SK-N-SH (cell line): ENCODE data around the gene OR56A1. TPM values are rescaled to one million over a fixed set of nuclear protein-coding genes. Genes with fewer than 3 reads are reported as not detected.

ENCODE experiments used
- GABPA ChIP-seq: IDR thresholded peaks from 2 replicates; pipeline ENCODE4 v1.4.0; 2012; ENCODE audit warnings: low read depth, mild to moderate bottlenecking
- RAD21 ChIP-seq: IDR thresholded peaks from 2 replicates; pipeline ENCODE4 v1.6.1; 2012; ENCODE audit warnings: mild to moderate bottlenecking, low read length
- USF2 ChIP-seq: fragments of 150-350 bp; IDR thresholded peaks from 2 replicates; pipeline ENCODE4 v1.6.1; 2017; ENCODE audit warnings: antibody characterized with exemption, low read length, low read depth, borderline replicate concordance
- polyA plus RNA-seq, 3 experiments: library from polyadenylated mRNA; depleted of rRNA; stranded (reverse); fragments of >200 nt; gene quantifications; 2 replicates each; pipeline ENCODE4 v1.2.3, GENCODE V29; 2012
- small RNA-seq, 7 experiments: library from RNA; depleted of rRNA; stranded (forward); fragments of <200 nt; gene quantifications; one replicate each; pipeline ENCODE3, GENCODE V24; 2012

The OR56A1 gene
- polyA plus RNA-seq, 1 of the 3 experiments (the other 2 are of a cell fraction) = not detected

- no peak for TF ChIP-seq USF2
- no peak for TF ChIP-seq RAD21
- TF ChIP-seq GABPA = no peak
- TF ChIP-seq, all 33 proteins: peak for 0
These were observed 57.0 kb downstream of the OR56A1 start (continued) for GRCh38 chr11:5973530-5973929.

Small RNAs within 50 kb of the gene (small RNA-seq; reads per million reads assigned to genes)
- 0 reads per million in 7 experiments for gene RNA5SP329

Other genes with a start within 250 kb of the OR56A1 start
- gene OR52N5, start 247.4 kb downstream of the OR56A1 start, polyA plus RNA-seq (2012; rRNA removed) = not detected in 2 replicates
- gene OR52N1, start 239.5 kb downstream of the OR56A1 start, polyA plus RNA-seq (2012; rRNA removed) = not detected in 2 replicates
- not detected in 2 replicates for gene OR52N2, start 221.8 kb downstream of the OR56A1 start, polyA plus RNA-seq (2012; rRNA removed)
- not detected in 2 replicates for gene OR52E6, start 188.9 kb downstream of the OR56A1 start, polyA plus RNA-seq (2012; rRNA removed)
- gene OR52E8, start 173.1 kb downstream of the OR56A1 start, polyA plus RNA-seq (2012; rRNA removed) = not detected in 2 replicates
- gene OR52E4, start 150.1 kb downstream of the OR56A1 start, polyA plus RNA-seq (2012; rRNA removed) = not detected in 2 replicates
- gene OR52E5, start 137.6 kb downstream of the OR56A1 start, polyA plus RNA-seq (2012; rRNA removed) = not detected in 2 replicates
- gene OR56A3, start 88.5 kb downstream of the OR56A1 start, polyA plus RNA-seq (2012; rRNA removed) = not detected in 2 replicates
- gene OR56A5, start 62.3 kb downstream of the OR56A1 start, polyA plus RNA-seq (2012; rRNA removed) = not detected in 2 replicates
- gene OR52L1, start 43.8 kb downstream of the OR56A1 start, polyA plus RNA-seq (2012; rRNA removed) = not detected in 2 replicates
- gene OR56A4, start 23.8 kb downstream of the OR56A1 start, polyA plus RNA-seq (2012; rRNA removed) = not detected in 2 replicates
- not detected in 2 replicates for gene OR56B4, start 76.9 kb upstream of the OR56A1 start, polyA plus RNA-seq (2012; rRNA removed)
- gene OR52B2, start 139.6 kb upstream of the OR56A1 start, polyA plus RNA-seq (2012; rRNA removed) = not detected in 2 replicates
- not detected in 2 replicates for gene OR52W1, start 168.5 kb upstream of the OR56A1 start, polyA plus RNA-seq (2012; rRNA removed)
- gene C11orf42, start 174.8 kb upstream of the OR56A1 start, polyA plus RNA-seq (2012; rRNA removed) = not detected in 2 replicates
- gene FHIP1B, start 203.9 kb upstream of the OR56A1 start, polyA plus RNA-seq (2012; rRNA removed) = 26.3 and 38.2 TPM in 2 replicates
- gene CNGA4, start 208.3 kb upstream of the OR56A1 start, polyA plus RNA-seq (2012; rRNA removed) = 0.08 and 0.13 TPM in 2 replicates
- gene CCKBR, start 229.1 kb upstream of the OR56A1 start, polyA plus RNA-seq (2012; rRNA removed) = not detected in 2 replicates